Activated CD8-positive, alpha-beta T cell treated with anti-CD3 and anti-CD28 coated beads for 36 hours (primary cell): ENCODE measurements around the gene ZNF124. TPM values are rescaled to one million over a fixed set of nuclear protein-coding genes. Genes with fewer than 3 reads are reported as not detected.

Experiments used
- ATAC-seq: fragments of 200-7000 bp; cut with Tn5 transposase; one replicate; pipeline ENCODE4 v1.10.0; 2021; ENCODE audit warnings: mild to moderate bottlenecking, moderate library complexity
- CTCF ChIA-PET: fragments of 350-600 bp; sonication (Branson Sonifier 250); formaldehyde crosslinking; loops from one replicate; lab custom pipeline; 2021; ENCODE audit warnings: antibody characterized with exemption; lab: Charles Lee
- POLR2A ChIA-PET: fragments of 350-600 bp; sonication (Branson Sonifier 250); formaldehyde crosslinking; loops from one replicate; lab custom pipeline; 2021; ENCODE audit warnings: antibody characterized with exemption; lab: Charles Lee
- DNase-seq: peaks from one replicate; pipeline ENCODE4 v3.0.0-alpha.2; 2020
- H3K27ac Mint-ChIP-seq: one replicate; pipeline ENCODE4 v1.8.0; 2021; ENCODE audit warnings: mild to moderate bottlenecking, mixed read lengths
- H3K27me3 Mint-ChIP-seq: one replicate; pipeline ENCODE4 v1.8.0; 2021; ENCODE audit warnings: mixed read lengths
- H3K36me3 Mint-ChIP-seq: one replicate; pipeline ENCODE4 v1.8.0; 2021; ENCODE audit warnings: low read depth, mixed read lengths
- H3K4me1 Mint-ChIP-seq: one replicate; pipeline ENCODE4 v1.8.0; 2021; ENCODE audit warnings: low read depth, mixed read lengths
- H3K4me3 Mint-ChIP-seq: one replicate; pipeline ENCODE4 v1.8.0; 2021; ENCODE audit warnings: mild to moderate bottlenecking, moderate library complexity, mixed read lengths
- H3K9me3 Mint-ChIP-seq: one replicate; pipeline ENCODE4 v1.8.0; 2021; ENCODE audit warnings: mixed read lengths
- intact Hi-C: fragments of 100-400 bp; cut with micrococcal nuclease; formaldehyde crosslinking; loops from one replicate; pipeline ENCODE4 v1.10.0; 2022
- total RNA-seq, 2 experiments: library from RNA; stranded (reverse); gene quantifications; one replicate each; pipeline ENCODE4 v1.2.3, GENCODE V29; 2021
- TF ChIP-seq, protein P1 (sequence below): fragments of 200-600 bp; IDR thresholded peaks from one replicate; pipeline ENCODE4 v1.8.0; 2022; ENCODE audit warnings: antibody characterized with exemption, mild to moderate bottlenecking

Gene ZNF124
- total RNA-seq, 2 experiments from 2014 or later: 15.5 to 16.8 TPM

DNA sequence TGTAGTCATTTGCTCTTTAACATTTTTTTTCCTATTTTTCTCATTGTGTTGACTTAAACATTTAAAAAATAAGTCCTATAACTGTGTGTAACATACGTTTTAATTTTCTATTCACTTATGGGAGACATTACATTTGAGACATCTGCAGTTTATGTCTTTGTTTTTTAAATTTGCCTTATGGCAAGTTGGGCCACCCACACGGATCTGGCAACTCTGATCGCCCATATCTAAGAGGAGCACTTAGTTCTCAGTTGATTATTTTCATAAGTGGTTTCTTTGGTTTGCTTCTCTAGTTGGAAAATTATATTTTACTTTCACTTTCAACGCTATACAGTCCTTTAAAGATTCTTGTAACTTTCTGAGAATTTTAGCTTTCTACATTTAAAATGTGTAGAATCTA, 13.8 kb upstream of the ZNF124 start:
- TF ChIP-seq, protein P1, sequence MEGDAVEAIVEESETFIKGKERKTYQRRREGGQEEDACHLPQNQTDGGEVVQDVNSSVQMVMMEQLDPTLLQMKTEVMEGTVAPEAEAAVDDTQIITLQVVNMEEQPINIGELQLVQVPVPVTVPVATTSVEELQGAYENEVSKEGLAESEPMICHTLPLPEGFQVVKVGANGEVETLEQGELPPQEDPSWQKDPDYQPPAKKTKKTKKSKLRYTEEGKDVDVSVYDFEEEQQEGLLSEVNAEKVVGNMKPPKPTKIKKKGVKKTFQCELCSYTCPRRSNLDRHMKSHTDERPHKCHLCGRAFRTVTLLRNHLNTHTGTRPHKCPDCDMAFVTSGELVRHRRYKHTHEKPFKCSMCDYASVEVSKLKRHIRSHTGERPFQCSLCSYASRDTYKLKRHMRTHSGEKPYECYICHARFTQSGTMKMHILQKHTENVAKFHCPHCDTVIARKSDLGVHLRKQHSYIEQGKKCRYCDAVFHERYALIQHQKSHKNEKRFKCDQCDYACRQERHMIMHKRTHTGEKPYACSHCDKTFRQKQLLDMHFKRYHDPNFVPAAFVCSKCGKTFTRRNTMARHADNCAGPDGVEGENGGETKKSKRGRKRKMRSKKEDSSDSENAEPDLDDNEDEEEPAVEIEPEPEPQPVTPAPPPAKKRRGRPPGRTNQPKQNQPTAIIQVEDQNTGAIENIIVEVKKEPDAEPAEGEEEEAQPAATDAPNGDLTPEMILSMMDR: no peak
- Mint-ChIP-seq H3K36me3 (peaks cover 36% of the 10 kb centered on the region), H3K4me3 (no peak overlapping the region), H3K27ac (no peak overlapping the region), H3K4me1 (peaks cover 4% of the 10 kb centered on the region), H3K9me3 (peaks cover 37% of the 10 kb centered on the region), H3K27me3 (no peaks in the 10 kb centered on the region)
- intact Hi-C loops: no loop called here
- no peak for ATAC-seq
- no peak for DNase-seq
- ChIA-PET POLR2A (interaction anchor here (1.2 to 1.6 kb wide), 2 partner anchors 12 to 25 kb away, joined by 3 read pairs; no protein-coding TSS in a partner anchor), CTCF (no interaction called here)

- H3K4me3 Mint-ChIP-seq: no peak overlapping the region
- intact Hi-C loops: no loop called here
- peaks cover 4% of the 10 kb centered on the region for H3K4me1 Mint-ChIP-seq
- TF ChIP-seq, protein P1: no peak
- POLR2A ChIA-PET: no interaction called here
- H3K9me3 Mint-ChIP-seq: peaks cover 25% of the 10 kb centered on the region
- H3K27me3 Mint-ChIP-seq: no peaks in the 10 kb centered on the region
- CTCF ChIA-PET: no interaction called here
- ATAC-seq: no peak
- no peak for DNase-seq
- peaks cover 22% of the 10 kb centered on the region for H3K36me3 Mint-ChIP-seq
- H3K27ac Mint-ChIP-seq: no peak overlapping the region
Measured at GRCh38 chr1:247184254-247184653, 12.4 kb upstream of the ZNF124 start.

- Mint-ChIP-seq H3K4me1 (peaks cover 4% of the 10 kb centered on the region), H3K9me3 (peaks cover 24% of the 10 kb centered on the region), H3K27ac (no peak overlapping the region), H3K27me3 (no peaks in the 10 kb centered on the region), H3K36me3 (peaks cover 17% of the 10 kb centered on the region), H3K4me3 (no peak overlapping the region)
- ChIA-PET POLR2A (interaction anchor here (1.3 kb wide), 1 partner anchor 10 kb away, joined by 4 read pairs; no protein-coding TSS in a partner anchor), CTCF (no interaction called here)
- ATAC-seq: no peak
- intact Hi-C loops: no loop called here
- TF ChIP-seq, protein P1: no peak
- no peak for DNase-seq
Measured at GRCh38 chr1:247182994-247183393, 11.2 kb upstream of the ZNF124 start.

GRCh38 chr1:247180581-247180980, 8.8 kb upstream of the ZNF124 start:
- ATAC-seq (no peak), DNase-seq (no peak)
- Mint-ChIP-seq H3K4me1 (peaks cover 1% of the 10 kb centered on the region), H3K27ac (no peak overlapping the region), H3K4me3 (no peak overlapping the region), H3K27me3 (no peaks in the 10 kb centered on the region), H3K36me3 (peaks cover 4% of the 10 kb centered on the region), H3K9me3 (peaks cover 21% of the 10 kb centered on the region)
- ChIA-PET POLR2A (no interaction called here), CTCF (no interaction called here)
- TF ChIP-seq, protein P1: no peak
- intact Hi-C loops: no loop called here

GRCh38 chr1:247177755-247178154, 5.9 kb upstream of the ZNF124 start:
- H3K4me3 Mint-ChIP-seq: no peak overlapping the region
- H3K36me3 Mint-ChIP-seq: no peaks in the 10 kb centered on the region
- H3K27ac Mint-ChIP-seq: no peak overlapping the region
- ChIA-PET POLR2A (no interaction called here), CTCF (no interaction called here)
- H3K4me1 Mint-ChIP-seq: no peaks in the 10 kb centered on the region
- TF ChIP-seq, protein P1: no peak
- DNase-seq: no peak
- H3K9me3 Mint-ChIP-seq: peaks cover 1% of the 10 kb centered on the region
- no peaks in the 10 kb centered on the region for H3K27me3 Mint-ChIP-seq
- ATAC-seq: no peak
- intact Hi-C loops: no loop called here
